ENCODE data around the gene PRPH2. TPM values are rescaled to one million over a fixed set of nuclear protein-coding genes. Genes with fewer than 3 reads are reported as not detected.

PRPH2 gene
- total and polyA plus RNA-seq, 10 of the 15 experiments (the other 5 are each of a cell fraction or from before 2014, with no cell fraction given): 0.08 TPM; not detected in 9

DNA sequence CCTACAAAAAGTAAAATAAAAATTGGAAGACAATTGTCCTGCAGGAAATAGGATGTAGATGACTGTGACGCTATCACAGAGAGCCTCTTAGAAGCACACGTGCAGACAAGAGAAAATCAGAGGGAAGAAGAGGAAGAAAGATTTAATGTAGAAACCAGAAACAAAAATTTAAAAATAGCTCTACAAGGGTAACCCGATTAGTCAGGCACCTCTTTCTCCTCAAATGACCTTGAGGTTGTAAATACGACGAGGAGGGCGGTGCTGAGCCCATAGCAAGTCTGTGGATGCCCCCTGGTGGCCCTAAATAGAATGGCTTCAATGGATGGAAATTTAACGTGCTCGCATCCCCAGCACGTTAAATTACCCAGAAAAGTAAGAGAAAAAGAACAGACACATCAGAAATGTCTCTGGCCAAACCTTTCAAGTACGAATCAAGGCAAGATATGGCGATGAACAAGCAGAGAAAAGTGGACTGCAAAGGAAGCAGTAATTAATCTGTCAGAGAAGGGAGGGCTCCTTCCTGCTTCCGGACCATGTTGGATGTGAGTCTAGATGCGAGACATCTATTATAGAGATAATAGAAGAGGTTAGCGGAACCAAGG is 4.2 kb upstream of the PRPH2 start:
- peak; percentile 95 for FAIRE-seq
- intact Hi-C loops (cut with micrococcal nuclease; ENCODE audit: unreplicated experiment): loop anchor here (1.0 to 2.0 kb wide), 3 partner anchors 65 to 172 kb away; no protein-coding TSS in a partner anchor
- peak overlapping the region; percentile 98 for H2AFZ ChIP-seq (ENCODE audit: control insufficient read depth, low read depth, low read length)
- TF ChIP-seq MEF2B (IDR thresholded peaks at IDR 0.05; ENCODE audit: partially characterized antibody, poor library complexity, severe bottlenecking) (peak; percentile 41), SMC3 (IDR thresholded peaks at IDR 0.05; ENCODE audit: borderline replicate concordance, low read length) (peak; percentile 92), RUNX3 (IDR thresholded peaks at IDR 0.05; ENCODE audit: low read length) (peak; percentile 19; the same call in 1 of the 2 replicates), MXI1 (IDR thresholded peaks at IDR 0.05; ENCODE audit: low read depth, low read length) (peak; percentile 14; the same call in 1 of the 2 replicates), SMAD5 (IDR thresholded peaks at IDR 0.05; ENCODE audit: low read depth) (no peak), NR2F1 (conservative IDR thresholded peaks at IDR 0.05) (0 out of 2 replicates have a peak, but pooled peaks have one; percentile 57)
- TF ChIP-seq, protein P1, sequence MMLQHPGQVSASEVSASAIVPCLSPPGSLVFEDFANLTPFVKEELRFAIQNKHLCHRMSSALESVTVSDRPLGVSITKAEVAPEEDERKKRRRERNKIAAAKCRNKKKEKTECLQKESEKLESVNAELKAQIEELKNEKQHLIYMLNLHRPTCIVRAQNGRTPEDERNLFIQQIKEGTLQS (IDR thresholded peaks at IDR 0.05; ENCODE audit: borderline replicate concordance, extremely low read depth, low read depth, low read length): no peak
- TF ChIP-seq, protein P2, sequence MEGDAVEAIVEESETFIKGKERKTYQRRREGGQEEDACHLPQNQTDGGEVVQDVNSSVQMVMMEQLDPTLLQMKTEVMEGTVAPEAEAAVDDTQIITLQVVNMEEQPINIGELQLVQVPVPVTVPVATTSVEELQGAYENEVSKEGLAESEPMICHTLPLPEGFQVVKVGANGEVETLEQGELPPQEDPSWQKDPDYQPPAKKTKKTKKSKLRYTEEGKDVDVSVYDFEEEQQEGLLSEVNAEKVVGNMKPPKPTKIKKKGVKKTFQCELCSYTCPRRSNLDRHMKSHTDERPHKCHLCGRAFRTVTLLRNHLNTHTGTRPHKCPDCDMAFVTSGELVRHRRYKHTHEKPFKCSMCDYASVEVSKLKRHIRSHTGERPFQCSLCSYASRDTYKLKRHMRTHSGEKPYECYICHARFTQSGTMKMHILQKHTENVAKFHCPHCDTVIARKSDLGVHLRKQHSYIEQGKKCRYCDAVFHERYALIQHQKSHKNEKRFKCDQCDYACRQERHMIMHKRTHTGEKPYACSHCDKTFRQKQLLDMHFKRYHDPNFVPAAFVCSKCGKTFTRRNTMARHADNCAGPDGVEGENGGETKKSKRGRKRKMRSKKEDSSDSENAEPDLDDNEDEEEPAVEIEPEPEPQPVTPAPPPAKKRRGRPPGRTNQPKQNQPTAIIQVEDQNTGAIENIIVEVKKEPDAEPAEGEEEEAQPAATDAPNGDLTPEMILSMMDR (IDR thresholded peaks at IDR 0.05 in 2 of 3, conservative IDR thresholded peaks at IDR 0.05 in 1 of 3; ENCODE audit: control insufficient read depth in 2 of 3, extremely low read depth in 1 of 3, insufficient read depth in 1 of 3, low read depth in 3 of 3, low read length in 3 of 3): peak; percentile 76 to 97 (median 89)
- TF ChIP-seq, protein P3, sequence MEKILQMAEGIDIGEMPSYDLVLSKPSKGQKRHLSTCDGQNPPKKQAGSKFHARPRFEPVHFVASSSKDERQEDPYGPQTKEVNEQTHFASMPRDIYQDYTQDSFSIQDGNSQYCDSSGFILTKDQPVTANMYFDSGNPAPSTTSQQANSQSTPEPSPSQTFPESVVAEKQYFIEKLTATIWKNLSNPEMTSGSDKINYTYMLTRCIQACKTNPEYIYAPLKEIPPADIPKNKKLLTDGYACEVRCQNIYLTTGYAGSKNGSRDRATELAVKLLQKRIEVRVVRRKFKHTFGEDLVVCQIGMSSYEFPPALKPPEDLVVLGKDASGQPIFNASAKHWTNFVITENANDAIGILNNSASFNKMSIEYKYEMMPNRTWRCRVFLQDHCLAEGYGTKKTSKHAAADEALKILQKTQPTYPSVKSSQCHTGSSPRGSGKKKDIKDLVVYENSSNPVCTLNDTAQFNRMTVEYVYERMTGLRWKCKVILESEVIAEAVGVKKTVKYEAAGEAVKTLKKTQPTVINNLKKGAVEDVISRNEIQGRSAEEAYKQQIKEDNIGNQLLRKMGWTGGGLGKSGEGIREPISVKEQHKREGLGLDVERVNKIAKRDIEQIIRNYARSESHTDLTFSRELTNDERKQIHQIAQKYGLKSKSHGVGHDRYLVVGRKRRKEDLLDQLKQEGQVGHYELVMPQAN (conservative IDR thresholded peaks at IDR 0.05): 0 out of 2 replicates have a peak, but pooled peaks have one; percentile 36
- TF ChIP-seq, protein P4, sequence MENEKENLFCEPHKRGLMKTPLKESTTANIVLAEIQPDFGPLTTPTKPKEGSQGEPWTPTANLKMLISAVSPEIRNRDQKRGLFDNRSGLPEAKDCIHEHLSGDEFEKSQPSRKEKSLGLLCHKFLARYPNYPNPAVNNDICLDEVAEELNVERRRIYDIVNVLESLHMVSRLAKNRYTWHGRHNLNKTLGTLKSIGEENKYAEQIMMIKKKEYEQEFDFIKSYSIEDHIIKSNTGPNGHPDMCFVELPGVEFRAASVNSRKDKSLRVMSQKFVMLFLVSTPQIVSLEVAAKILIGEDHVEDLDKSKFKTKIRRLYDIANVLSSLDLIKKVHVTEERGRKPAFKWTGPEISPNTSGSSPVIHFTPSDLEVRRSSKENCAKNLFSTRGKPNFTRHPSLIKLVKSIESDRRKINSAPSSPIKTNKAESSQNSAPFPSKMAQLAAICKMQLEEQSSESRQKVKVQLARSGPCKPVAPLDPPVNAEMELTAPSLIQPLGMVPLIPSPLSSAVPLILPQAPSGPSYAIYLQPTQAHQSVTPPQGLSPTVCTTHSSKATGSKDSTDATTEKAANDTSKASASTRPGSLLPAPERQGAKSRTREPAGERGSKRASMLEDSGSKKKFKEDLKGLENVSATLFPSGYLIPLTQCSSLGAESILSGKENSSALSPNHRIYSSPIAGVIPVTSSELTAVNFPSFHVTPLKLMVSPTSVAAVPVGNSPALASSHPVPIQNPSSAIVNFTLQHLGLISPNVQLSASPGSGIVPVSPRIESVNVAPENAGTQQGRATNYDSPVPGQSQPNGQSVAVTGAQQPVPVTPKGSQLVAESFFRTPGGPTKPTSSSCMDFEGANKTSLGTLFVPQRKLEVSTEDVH (IDR thresholded peaks at IDR 0.05; ENCODE audit: low read depth, partially characterized antibody): peak; percentile 57

More for the DNA sequence above, 4.2 kb upstream of the PRPH2 start:
- CTCF ChIA-PET: interaction anchor here (0.6 to 3.9 kb wide), 49 partner anchors 9 to 750 kb away, joined by 3 to 99 read pairs (median 4); partner anchors contain the start of genes RPL7L1 and TBCC
- POLR2A ChIA-PET: interaction anchor here (0.5 to 2.2 kb wide), 6 partner anchors 16 to 222 kb away, joined by 3 to 8 read pairs (median 3); partner anchors contain the start of gene TBCC
- peaks cover 10% of the 10 kb centered on the region; the same call in 1 of the 2 replicates for H3K4me1 ChIP-seq (ENCODE audit: control insufficient read depth, insufficient read depth, low read length)
- DNase-seq (ENCODE audit: low read depth, low spot score) (peak; percentile 66), ATAC-seq (peak; percentile 96)
- H3K4me2 ChIP-seq (ENCODE audit: control insufficient read depth, insufficient read depth): peak overlapping the region; percentile 89
- no peaks in the 10 kb centered on the region for H3K79me2 ChIP-seq (ENCODE audit: control insufficient read depth, insufficient read depth, low read length)
- H3K27me3 ChIP-seq (replicated peaks in 1 of 2; ENCODE audit: control insufficient read depth in 2 of 2, insufficient read depth in 2 of 2, low read length in 1 of 2): no peaks in the 10 kb centered on the region
- WGBS (ENCODE audit: insufficient coverage, insufficient replicate concordance, low lambda C conversion rate, missing lambda C conversion rate): 1% methylated on average over 14 of the region's 14 CpGs
- no peaks in the 10 kb centered on the region for H3K36me3 ChIP-seq (ENCODE audit: control insufficient read depth in 2 of 2, insufficient read depth in 2 of 2, low read length in 1 of 2)
- no peaks in the 10 kb centered on the region for H3K9me3 ChIP-seq (replicated peaks; ENCODE audit: control insufficient read depth, insufficient read depth, low read length)
- H3K9ac ChIP-seq (ENCODE audit: control insufficient read depth, insufficient read depth, low read length): peak overlapping the region; percentile 48
- no TSS peak for BruUV-seq (replicated peaks)
- in situ Hi-C loops (cut with MboI): loop anchor here (5.0 kb wide), 1 partner anchor 151 kb away; the partner anchor contains the start of gene RPL7L1
- peak overlapping the region; percentile 60 for H3K27ac ChIP-seq (ENCODE audit: control insufficient read depth, insufficient read depth)
- RAD21 ChIA-PET (ENCODE audit: unreplicated experiment): interaction anchor here (0.7 to 2.5 kb wide), 19 partner anchors 12 to 287 kb away, joined by 3 to 46 read pairs (median 3); partner anchors contain the start of genes KLHDC3, MEA1 and TBCC
- no peaks in the 10 kb centered on the region for H4K20me1 ChIP-seq (ENCODE audit: control insufficient read depth, insufficient read depth)
- H3K4me3 ChIP-seq: peak overlapping the region; percentile 58; the same call in 1 of the 2 replicates
- SMC1A ChIA-PET (ENCODE audit: uncharacterized antibody, unreplicated experiment): interaction anchor here (0.7 to 4.1 kb wide), 41 partner anchors 8 to 547 kb away, joined by 3 to 59 read pairs (median 4); partner anchors contain the start of genes RPL7L1 and TBCC

All from GM12878 (cell line).